OCI-LY1 (cell line): ENCODE data around the gene PRSS50.

Source experiments
- H2AFZ ChIP-seq: fragments of 200-600 bp; sonication (generic), shearing (Covaris generic); 2 replicates; pipeline ENCODE4 v1.6.0; 2014; ENCODE audit warnings: antibody characterized with exemption, mild to moderate bottlenecking, low read length
- H3F3A ChIP-seq: fragments of 200-600 bp; sonication (generic), shearing (Covaris generic); 2 replicates; pipeline ENCODE4 v1.6.0; 2014; ENCODE audit warnings: mild to moderate bottlenecking, antibody characterized with exemption, low read length, moderate library complexity; ENCODE audit not compliant: insufficient read depth
- H3K27ac ChIP-seq: fragments of 200-600 bp; sonication (generic); 2 replicates; pipeline ENCODE4 v1.5.1; 2014; ENCODE audit warnings: low read length, mixed run types, mild to moderate bottlenecking, low read depth; ENCODE audit not compliant: poor library complexity, severe bottlenecking
- H3K27me3 ChIP-seq: fragments of 200-600 bp; sonication (generic); 2 replicates; pipeline ENCODE4 v1.6.0; 2014; ENCODE audit warnings: antibody characterized with exemption, mild to moderate bottlenecking, low read length, moderate library complexity; ENCODE audit not compliant: insufficient read depth
- H3K36me3 ChIP-seq: fragments of 200-600 bp; sonication (generic); 2 replicates; pipeline ENCODE4 v1.6.1; 2014; ENCODE audit warnings: mild to moderate bottlenecking, antibody characterized with exemption, low read length, moderate library complexity, mixed read lengths; ENCODE audit not compliant: insufficient read depth
- H3K4me1 ChIP-seq: fragments of 200-600 bp; sonication (generic); 2 replicates; pipeline ENCODE4 v1.5.1; 2014; ENCODE audit warnings: mild to moderate bottlenecking, low read length, moderate library complexity; ENCODE audit not compliant: insufficient read depth, severe bottlenecking
- H3K4me2 ChIP-seq: fragments of 200-600 bp; sonication (generic), shearing (Covaris generic); 2 replicates; pipeline ENCODE4 v1.6.1; 2014; ENCODE audit warnings: low read length
- H3K4me3 ChIP-seq: fragments of 200-600 bp; sonication (generic); 2 replicates; pipeline ENCODE4 v1.5.1; 2014; ENCODE audit warnings: low read length, low read depth, mild to moderate bottlenecking, mixed read lengths; ENCODE audit not compliant: poor library complexity, severe bottlenecking
- H3K79me2 ChIP-seq: fragments of 200-600 bp; shearing (Covaris generic); 2 replicates; pipeline ENCODE4 v1.6.1; 2016; ENCODE audit warnings: mixed run types, low read length, mixed read lengths; ENCODE audit not compliant: insufficient read depth
- H3K9ac ChIP-seq: fragments of 200-600 bp; sonication (generic), shearing (Covaris generic); 2 replicates; pipeline ENCODE4 v1.6.1; 2014; ENCODE audit warnings: mild to moderate bottlenecking, low read length, mixed read lengths
- H3K9me2 ChIP-seq: fragments of 200-600 bp; sonication (generic), shearing (Covaris generic); 2 replicates; pipeline ENCODE4 v1.6.1; 2014; ENCODE audit warnings: low read depth, mild to moderate bottlenecking, low read length, mixed read lengths
- H3K9me3 ChIP-seq: fragments of 200-600 bp; shearing (Covaris generic); 2 replicates; pipeline ENCODE4 v1.6.1; 2014; ENCODE audit warnings: low read length, mixed read lengths
- H4K20me1 ChIP-seq: fragments of 200-600 bp; sonication (generic), shearing (Covaris generic); 2 replicates; pipeline ENCODE4 v1.6.0; 2016; ENCODE audit warnings: mild to moderate bottlenecking, low read length; ENCODE audit not compliant: insufficient read depth
- EZH2 ChIP-seq: fragments of 200-600 bp; sonication (generic), shearing (Covaris generic); IDR thresholded peaks from 2 replicates; pipeline ENCODE4 v1.8.0; 2017; ENCODE audit warnings: borderline replicate concordance, mixed run types, mild to moderate bottlenecking, antibody characterized with exemption, low read length, moderate library complexity, mixed read lengths
- TF ChIP-seq, protein P1 (sequence below): fragments of 200-600 bp; sonication (generic), shearing (Covaris generic); IDR thresholded peaks from 2 replicates; pipeline ENCODE4 v1.5.1; 2017; ENCODE audit warnings: mild to moderate bottlenecking, antibody characterized with exemption, low read length, moderate library complexity, mixed read lengths

Gene PRSS50, protein sequence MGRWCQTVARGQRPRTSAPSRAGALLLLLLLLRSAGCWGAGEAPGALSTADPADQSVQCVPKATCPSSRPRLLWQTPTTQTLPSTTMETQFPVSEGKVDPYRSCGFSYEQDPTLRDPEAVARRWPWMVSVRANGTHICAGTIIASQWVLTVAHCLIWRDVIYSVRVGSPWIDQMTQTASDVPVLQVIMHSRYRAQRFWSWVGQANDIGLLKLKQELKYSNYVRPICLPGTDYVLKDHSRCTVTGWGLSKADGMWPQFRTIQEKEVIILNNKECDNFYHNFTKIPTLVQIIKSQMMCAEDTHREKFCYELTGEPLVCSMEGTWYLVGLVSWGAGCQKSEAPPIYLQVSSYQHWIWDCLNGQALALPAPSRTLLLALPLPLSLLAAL

DNA sequence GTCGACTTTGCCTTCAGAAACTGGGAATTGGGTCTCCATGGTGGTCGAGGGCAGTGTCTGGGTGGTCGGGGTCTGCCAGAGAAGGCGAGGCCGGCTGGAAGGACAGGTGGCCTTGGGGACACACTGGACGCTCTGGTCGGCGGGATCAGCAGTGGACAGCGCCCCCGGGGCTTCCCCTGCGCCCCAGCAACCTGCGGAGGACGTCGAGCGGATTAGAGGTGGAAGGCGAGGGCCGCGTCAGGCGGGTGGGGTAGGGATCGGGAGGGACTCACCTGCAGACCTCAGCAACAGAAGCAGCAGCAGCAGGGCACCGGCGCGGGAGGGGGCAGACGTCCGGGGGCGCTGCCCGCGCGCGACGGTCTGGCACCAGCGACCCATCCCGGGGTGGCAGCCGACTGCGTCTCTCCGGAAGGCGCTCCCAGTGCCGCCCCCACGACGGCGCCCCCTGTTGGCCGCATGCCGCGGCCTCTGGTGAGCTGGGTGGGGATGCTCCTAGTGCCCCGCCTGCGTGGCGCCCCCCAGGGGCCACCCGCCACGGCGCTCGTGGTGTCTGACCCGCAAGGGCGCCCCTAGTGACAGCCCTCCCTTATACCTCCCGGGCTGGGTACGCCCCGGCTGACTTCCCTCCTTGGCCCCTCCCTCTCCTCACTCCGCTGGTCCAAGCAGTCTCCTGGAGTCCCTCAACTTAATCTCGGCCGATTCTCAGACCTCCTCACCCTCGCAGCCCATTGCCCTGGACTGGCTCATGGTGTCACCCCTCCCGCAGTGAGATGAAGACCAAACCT lies at the start of gene PRSS50:
Gene PRSS50, minus strand, starts transcription at position 423 of the 785 bp plus-strand sequence. Its CDS starts 45 bp downstream, at position 378.
- H3K4me3 ChIP-seq, result no peak within 1 kb of the TSS
- H3K4me1 ChIP-seq, result no peaks in the 10 kb centered on the region
- no peaks in the 10 kb centered on the region for H4K20me1 ChIP-seq
- no peaks in the 10 kb centered on the region for H3K36me3 ChIP-seq
- H3K79me2 ChIP-seq, result no peaks in the 10 kb centered on the region
- no peaks in the 10 kb centered on the region for H3K9me3 ChIP-seq
- no peaks in the 10 kb centered on the region for H3K9me2 ChIP-seq
- no peaks in the 10 kb centered on the region for H3K27me3 ChIP-seq
- H2AFZ ChIP-seq, result no peak within 1 kb of the TSS
- no peak within 1 kb of the TSS for H3K4me2 ChIP-seq
- H3K27ac ChIP-seq, result no peak within 1 kb of the TSS
- no peak within 1 kb of the TSS for H3K9ac ChIP-seq
- TF ChIP-seq EZH2, result no peak
- TF ChIP-seq, protein P1, sequence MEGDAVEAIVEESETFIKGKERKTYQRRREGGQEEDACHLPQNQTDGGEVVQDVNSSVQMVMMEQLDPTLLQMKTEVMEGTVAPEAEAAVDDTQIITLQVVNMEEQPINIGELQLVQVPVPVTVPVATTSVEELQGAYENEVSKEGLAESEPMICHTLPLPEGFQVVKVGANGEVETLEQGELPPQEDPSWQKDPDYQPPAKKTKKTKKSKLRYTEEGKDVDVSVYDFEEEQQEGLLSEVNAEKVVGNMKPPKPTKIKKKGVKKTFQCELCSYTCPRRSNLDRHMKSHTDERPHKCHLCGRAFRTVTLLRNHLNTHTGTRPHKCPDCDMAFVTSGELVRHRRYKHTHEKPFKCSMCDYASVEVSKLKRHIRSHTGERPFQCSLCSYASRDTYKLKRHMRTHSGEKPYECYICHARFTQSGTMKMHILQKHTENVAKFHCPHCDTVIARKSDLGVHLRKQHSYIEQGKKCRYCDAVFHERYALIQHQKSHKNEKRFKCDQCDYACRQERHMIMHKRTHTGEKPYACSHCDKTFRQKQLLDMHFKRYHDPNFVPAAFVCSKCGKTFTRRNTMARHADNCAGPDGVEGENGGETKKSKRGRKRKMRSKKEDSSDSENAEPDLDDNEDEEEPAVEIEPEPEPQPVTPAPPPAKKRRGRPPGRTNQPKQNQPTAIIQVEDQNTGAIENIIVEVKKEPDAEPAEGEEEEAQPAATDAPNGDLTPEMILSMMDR, result peak; percentile 44
- H3F3A ChIP-seq, result no peaks in the 10 kb centered on the region

DNA sequence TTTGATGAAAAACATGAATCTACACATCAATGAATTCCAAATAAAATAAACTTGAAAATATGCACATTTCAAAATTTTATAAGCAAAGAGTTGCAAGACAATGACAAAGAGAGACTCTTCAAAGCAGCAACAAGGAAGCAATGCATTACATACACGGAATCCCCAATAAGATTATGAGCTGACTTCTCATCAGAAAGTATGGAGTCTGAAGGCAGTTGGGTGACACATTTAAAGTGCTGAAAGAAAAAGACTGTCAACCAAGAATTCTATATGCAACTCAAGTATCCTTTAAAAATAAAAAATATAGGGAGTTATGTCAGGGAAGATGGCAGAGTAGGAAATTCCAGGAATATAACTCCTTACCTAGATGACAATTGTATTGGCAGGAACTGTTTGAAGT lies 46.5 kb upstream of the PRSS50 start:
- Histone ChIP-seq H3K9me2 (no peaks in the 10 kb centered on the region), H3K9ac (no peak overlapping the region), H3K27ac (no peak overlapping the region), H3K4me3 (no peak overlapping the region), H3K9me3 (peaks cover 11% of the 10 kb centered on the region; the same call in 1 of the 2 replicates), H3K79me2 (no peaks in the 10 kb centered on the region), H3K36me3 (no peaks in the 10 kb centered on the region), H3K4me1 (no peaks in the 10 kb centered on the region), H3K27me3 (no peaks in the 10 kb centered on the region), H3F3A (no peaks in the 10 kb centered on the region), H3K4me2 (no peak overlapping the region), H4K20me1 (no peaks in the 10 kb centered on the region), H2AFZ (no peak overlapping the region)
- TF ChIP-seq, protein P1, result no peak

DNA sequence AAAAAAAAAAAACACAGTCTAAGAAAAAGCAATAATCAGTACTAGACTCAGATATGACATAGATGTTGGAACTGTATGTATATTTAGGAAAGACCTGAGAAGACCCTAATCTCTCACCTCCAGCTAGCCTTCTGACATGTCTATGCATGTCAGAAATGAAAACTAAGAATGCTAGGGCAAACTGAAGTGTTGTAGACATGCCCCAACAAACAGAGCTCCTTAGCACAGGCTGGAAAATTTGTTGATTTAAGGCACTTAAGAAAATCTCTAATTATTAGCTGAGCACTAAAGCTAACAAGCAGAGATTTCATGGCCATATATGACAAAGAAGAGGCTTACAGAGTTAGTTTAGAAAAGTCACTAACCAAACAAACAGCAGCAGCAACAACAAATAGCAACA lies 45.5 kb upstream of the PRSS50 start:
- Histone ChIP-seq H2AFZ (no peak overlapping the region), H3K79me2 (no peaks in the 10 kb centered on the region), H3K9me2 (no peaks in the 10 kb centered on the region), H3K27me3 (no peaks in the 10 kb centered on the region), H3K4me2 (no peak overlapping the region), H3K4me3 (no peak overlapping the region), H3K36me3 (no peaks in the 10 kb centered on the region), H3K27ac (no peak overlapping the region), H4K20me1 (no peaks in the 10 kb centered on the region), H3F3A (no peaks in the 10 kb centered on the region), H3K4me1 (no peaks in the 10 kb centered on the region), H3K9ac (no peak overlapping the region), H3K9me3 (peaks cover 10% of the 10 kb centered on the region; the same call in 1 of the 2 replicates)
- no peak for TF ChIP-seq EZH2
- TF ChIP-seq, protein P1, result no peak
